ENCODE data around the gene PRAF2. TPM values are rescaled to one million over a fixed set of nuclear protein-coding genes. Genes with fewer than 3 reads are reported as not detected.

PRAF2 gene
- total and polyA plus RNA-seq, 9 of the 15 experiments (the other 6 are each of a cell fraction or from before 2014, with no cell fraction given): 0.24 to 5.7 (median 2.0) TPM

GRCh38 chrX:49071877-49072711, 1.7 kb downstream of the PRAF2 start (continued):
- no peak for TF ChIP-seq SIX5 (IDR thresholded peaks at IDR 0.05; ENCODE audit: borderline replicate concordance in 1 of 2, insufficient read depth in 1 of 2, low read depth in 1 of 2, low read length in 2 of 2)
- TF ChIP-seq ELF2 (CRISPR knock-in tag; IDR thresholded peaks at IDR 0.05): no peak
- TF ChIP-seq C11orf30 (IDR thresholded peaks at IDR 0.05; ENCODE audit: low read depth): no peak
- TF ChIP-seq, protein P1, sequence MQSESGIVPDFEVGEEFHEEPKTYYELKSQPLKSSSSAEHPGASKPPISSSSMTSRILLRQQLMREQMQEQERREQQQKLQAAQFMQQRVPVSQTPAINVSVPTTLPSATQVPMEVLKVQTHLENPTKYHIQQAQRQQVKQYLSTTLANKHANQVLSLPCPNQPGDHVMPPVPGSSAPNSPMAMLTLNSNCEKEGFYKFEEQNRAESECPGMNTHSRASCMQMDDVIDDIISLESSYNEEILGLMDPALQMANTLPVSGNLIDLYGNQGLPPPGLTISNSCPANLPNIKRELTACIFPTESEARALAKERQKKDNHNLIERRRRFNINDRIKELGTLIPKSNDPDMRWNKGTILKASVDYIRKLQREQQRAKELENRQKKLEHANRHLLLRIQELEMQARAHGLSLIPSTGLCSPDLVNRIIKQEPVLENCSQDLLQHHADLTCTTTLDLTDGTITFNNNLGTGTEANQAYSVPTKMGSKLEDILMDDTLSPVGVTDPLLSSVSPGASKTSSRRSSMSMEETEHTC (IDR thresholded peaks at IDR 0.05): no peak
- TF ChIP-seq, protein P2, sequence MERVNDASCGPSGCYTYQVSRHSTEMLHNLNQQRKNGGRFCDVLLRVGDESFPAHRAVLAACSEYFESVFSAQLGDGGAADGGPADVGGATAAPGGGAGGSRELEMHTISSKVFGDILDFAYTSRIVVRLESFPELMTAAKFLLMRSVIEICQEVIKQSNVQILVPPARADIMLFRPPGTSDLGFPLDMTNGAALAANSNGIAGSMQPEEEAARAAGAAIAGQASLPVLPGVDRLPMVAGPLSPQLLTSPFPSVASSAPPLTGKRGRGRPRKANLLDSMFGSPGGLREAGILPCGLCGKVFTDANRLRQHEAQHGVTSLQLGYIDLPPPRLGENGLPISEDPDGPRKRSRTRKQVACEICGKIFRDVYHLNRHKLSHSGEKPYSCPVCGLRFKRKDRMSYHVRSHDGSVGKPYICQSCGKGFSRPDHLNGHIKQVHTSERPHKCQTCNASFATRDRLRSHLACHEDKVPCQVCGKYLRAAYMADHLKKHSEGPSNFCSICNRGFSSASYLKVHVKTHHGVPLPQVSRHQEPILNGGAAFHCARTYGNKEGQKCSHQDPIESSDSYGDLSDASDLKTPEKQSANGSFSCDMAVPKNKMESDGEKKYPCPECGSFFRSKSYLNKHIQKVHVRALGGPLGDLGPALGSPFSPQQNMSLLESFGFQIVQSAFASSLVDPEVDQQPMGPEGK (CRISPR knock-in tag; IDR thresholded peaks at IDR 0.05; ENCODE audit: borderline replicate concordance): no peak
- TF ChIP-seq USF1 (CRISPR knock-in tag; IDR thresholded peaks at IDR 0.05): no peak
- TF ChIP-seq POLR2G (IDR thresholded peaks at IDR 0.05; ENCODE audit: low read depth, low read length): peak; percentile 79
- no peak for TF ChIP-seq RNF2 (IDR thresholded peaks at IDR 0.05)
- no peak for TF ChIP-seq ETV5 (CRISPR knock-in tag; IDR thresholded peaks at IDR 0.05; ENCODE audit: low read depth)
- TF ChIP-seq POLR2AphosphoS5 (IDR thresholded peaks at IDR 0.05; ENCODE audit: control insufficient read depth, insufficient read depth, low read depth, low read length): no peak
- no peak for TF ChIP-seq ZNF445 (CRISPR knock-in tag; IDR thresholded peaks at IDR 0.05; ENCODE audit: low read depth)
- TF ChIP-seq ZNF324 (CRISPR knock-in tag; IDR thresholded peaks at IDR 0.05): no peak
- no peak for TF ChIP-seq ID3 (CRISPR knock-in tag; IDR thresholded peaks at IDR 0.05)
- no peak for TF ChIP-seq ID3 (tag; IDR thresholded peaks at IDR 0.05)
- TF ChIP-seq, protein P3, sequence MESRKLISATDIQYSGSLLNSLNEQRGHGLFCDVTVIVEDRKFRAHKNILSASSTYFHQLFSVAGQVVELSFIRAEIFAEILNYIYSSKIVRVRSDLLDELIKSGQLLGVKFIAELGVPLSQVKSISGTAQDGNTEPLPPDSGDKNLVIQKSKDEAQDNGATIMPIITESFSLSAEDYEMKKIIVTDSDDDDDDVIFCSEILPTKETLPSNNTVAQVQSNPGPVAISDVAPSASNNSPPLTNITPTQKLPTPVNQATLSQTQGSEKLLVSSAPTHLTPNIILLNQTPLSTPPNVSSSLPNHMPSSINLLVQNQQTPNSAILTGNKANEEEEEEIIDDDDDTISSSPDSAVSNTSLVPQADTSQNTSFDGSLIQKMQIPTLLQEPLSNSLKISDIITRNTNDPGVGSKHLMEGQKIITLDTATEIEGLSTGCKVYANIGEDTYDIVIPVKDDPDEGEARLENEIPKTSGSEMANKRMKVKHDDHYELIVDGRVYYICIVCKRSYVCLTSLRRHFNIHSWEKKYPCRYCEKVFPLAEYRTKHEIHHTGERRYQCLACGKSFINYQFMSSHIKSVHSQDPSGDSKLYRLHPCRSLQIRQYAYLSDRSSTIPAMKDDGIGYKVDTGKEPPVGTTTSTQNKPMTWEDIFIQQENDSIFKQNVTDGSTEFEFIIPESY (CRISPR knock-in tag; IDR thresholded peaks at IDR 0.05): peak; percentile 91
- no peak for TF ChIP-seq STAT5A (IDR thresholded peaks at IDR 0.05; ENCODE audit: borderline replicate concordance, low read length)
- TF ChIP-seq TBP (optimal IDR thresholded peaks at IDR 0.05; ENCODE audit: low read depth, low read length): no peak
- peak; percentile 67 for TF ChIP-seq RBFOX2 (IDR thresholded peaks at IDR 0.05; ENCODE audit: low read depth, low read length)
